Neural cell (in vitro differentiated cells): ENCODE data around the gene GSE1. TPM values are rescaled to one million over a fixed set of nuclear protein-coding genes. Genes with fewer than 3 reads are reported as not detected.

ENCODE experiments used
- H2AFZ ChIP-seq: fragments of 200-600, 300-800 bp; sonication (generic), shearing (Covaris generic); 2 replicates; pipeline ENCODE4 v1.6.0; 2014; ENCODE audit warnings: low read depth, mild to moderate bottlenecking, antibody characterized with exemption, low read length, moderate library complexity
- H3F3A ChIP-seq: fragments of 200-600 bp; shearing (Covaris generic); 2 replicates; pipeline ENCODE4 v1.6.1; 2016; ENCODE audit warnings: mild to moderate bottlenecking, moderate library complexity, mixed read lengths, antibody characterized with exemption, low read length; ENCODE audit not compliant: insufficient read depth, poor library complexity, severe bottlenecking
- H3K27ac ChIP-seq: fragments of 200-600, 300-800 bp; sonication (generic), shearing (Covaris generic); 2 replicates; pipeline ENCODE4 v1.5.1; 2014; ENCODE audit warnings: mild to moderate bottlenecking, low read length, moderate library complexity
- H3K27me3 ChIP-seq: fragments of 300-800, 200-600 bp; sonication (generic), shearing (Covaris generic); 2 replicates; pipeline ENCODE4 v1.6.0; 2014; ENCODE audit warnings: mild to moderate bottlenecking, low read depth, low read length, moderate library complexity; ENCODE audit not compliant: insufficient read depth
- H3K36me3 ChIP-seq: fragments of 300-800, 200-600 bp; sonication (generic), shearing (Covaris generic); 2 replicates; pipeline ENCODE4 v1.5.1; 2014; ENCODE audit warnings: mild to moderate bottlenecking, antibody characterized with exemption, low read length, moderate library complexity; ENCODE audit not compliant: insufficient read depth
- H3K4me2 ChIP-seq: fragments of 300-800, 200-600 bp; sonication (generic), shearing (Covaris generic); 2 replicates; pipeline ENCODE4 v1.6.0; 2014; ENCODE audit warnings: mild to moderate bottlenecking, low read length
- H3K4me3 ChIP-seq: fragments of 300-800, 200-600 bp; sonication (generic), shearing (Covaris generic); 2 replicates; pipeline ENCODE4 v1.5.1; 2014; ENCODE audit warnings: mild to moderate bottlenecking, low read length, moderate library complexity
- H3K79me2 ChIP-seq: fragments of 200-600 bp; shearing (Covaris generic); replicated peaks from 2 replicates; pipeline ENCODE4 v1.6.0; 2014; ENCODE audit warnings: mild to moderate bottlenecking, low read length, moderate library complexity; ENCODE audit not compliant: insufficient read depth
- H3K9ac ChIP-seq: fragments of 300-800, 200-600 bp; sonication (generic), shearing (Covaris generic); 2 replicates; pipeline ENCODE4 v1.6.1; 2016; ENCODE audit warnings: mild to moderate bottlenecking, low read length, mixed read lengths
- H3K9me2 ChIP-seq: fragments of 200-600 bp; shearing (Covaris generic); 2 replicates; pipeline ENCODE4 v1.6.1; 2016; ENCODE audit warnings: mild to moderate bottlenecking, low read length, mixed read lengths; ENCODE audit not compliant: insufficient read depth
- H3K9me3 ChIP-seq: fragments of 200-600, 300-800 bp; sonication (generic), shearing (Covaris generic); 2 replicates; pipeline ENCODE4 v1.6.1; 2016; ENCODE audit warnings: mild to moderate bottlenecking, mixed run types, low read length, moderate library complexity, mixed read lengths
- H4K20me1 ChIP-seq: fragments of 200-600 bp; shearing (Covaris generic); 2 replicates; pipeline ENCODE4 v1.6.1; 2016; ENCODE audit warnings: mild to moderate bottlenecking, mixed run types; ENCODE audit not compliant: insufficient read depth
- CTCF ChIP-seq: fragments of 450-650 bp; IDR thresholded peaks from 2 replicates; pipeline ENCODE4 v1.5.1; 2014; ENCODE audit warnings: antibody characterized with exemption, mild to moderate bottlenecking, moderate library complexity; ENCODE audit not compliant: poor library complexity, severe bottlenecking
- EP300 ChIP-seq: fragments of 450-650 bp; conservative IDR thresholded peaks from 2 replicates; pipeline ENCODE4 v1.6.1; 2014; ENCODE audit warnings: antibody characterized with exemption, mild to moderate bottlenecking, moderate library complexity; ENCODE audit not compliant: poor library complexity, severe bottlenecking
- EZH2 ChIP-seq: fragments of 200-600, 300-800 bp; shearing (Covaris generic), sonication (generic); IDR thresholded peaks from 2 replicates; pipeline ENCODE4 v1.6.1; 2014; ENCODE audit warnings: antibody characterized with exemption, low read length, borderline replicate concordance, mild to moderate bottlenecking; ENCODE audit not compliant: insufficient read depth, poor library complexity, severe bottlenecking
- MXI1 ChIP-seq: fragments of 450-650 bp; conservative IDR thresholded peaks from 2 replicates; pipeline ENCODE4 v1.6.1; 2014; ENCODE audit warnings: antibody characterized with exemption, mild to moderate bottlenecking; ENCODE audit not compliant: poor library complexity, severe bottlenecking
- POLR2AphosphoS5 ChIP-seq: IDR thresholded peaks from 2 replicates; pipeline ENCODE4 v1.6.1; 2012
- RAD21 ChIP-seq: fragments of 450-650 bp; conservative IDR thresholded peaks from 2 replicates; pipeline ENCODE4 v1.6.1; 2014; ENCODE audit warnings: antibody characterized with exemption, mild to moderate bottlenecking, moderate library complexity
- REST ChIP-seq: IDR thresholded peaks from 2 replicates; pipeline ENCODE4 v1.6.1; 2012; ENCODE audit warnings: borderline replicate concordance
- SMC3 ChIP-seq: fragments of 450-650 bp; conservative IDR thresholded peaks from 2 replicates; pipeline ENCODE4 v1.6.1; 2014; ENCODE audit warnings: antibody characterized with exemption, mild to moderate bottlenecking, moderate library complexity; ENCODE audit not compliant: poor library complexity
- TAF1 ChIP-seq: IDR thresholded peaks from 2 replicates; pipeline ENCODE4 v1.6.1; 2012; ENCODE audit warnings: low read depth
- polyA plus RNA-seq: library from polyadenylated mRNA; depleted of rRNA; stranded (reverse); fragments of >200 nt; gene quantifications from 2 replicates; pipeline ENCODE4 v1.2.3, GENCODE V29; 2014

GSE1 gene
- polyA plus RNA-seq, 1 donor from 2014 or later: 35.6 TPM

- Histone ChIP-seq H3K36me3 (no peaks in the 10 kb centered on the region), H3K4me2 (no peak overlapping the region), H3K4me3 (no peak overlapping the region), H3K27me3 (no peaks in the 10 kb centered on the region), H3K27ac (no peak overlapping the region), H3K9ac (no peak overlapping the region), H3F3A (peaks cover 4% of the 10 kb centered on the region), H3K9me3 (no peaks in the 10 kb centered on the region), H3K9me2 (no peaks in the 10 kb centered on the region), H2AFZ (no peak overlapping the region), H3K79me2 (peaks cover 90% of the 10 kb centered on the region), H4K20me1 (no peaks in the 10 kb centered on the region)
- TF ChIP-seq TAF1 (no peak), EZH2 (no peak), RAD21 (no peak), EP300 (no peak), POLR2AphosphoS5 (no peak), CTCF (no peak), REST (no peak), MXI1 (no peak), SMC3 (no peak)
These were observed 23.2 kb upstream of the GSE1 start for GRCh38 chr16:85589688-85590505.

GRCh38 chr16:85590506-85590832 is 22.7 kb upstream of the GSE1 start:
- Histone ChIP-seq H3K4me3 (no peak overlapping the region), H3K27ac (no peak overlapping the region), H3K9me3 (no peaks in the 10 kb centered on the region), H3K79me2 (peaks cover 90% of the 10 kb centered on the region), H3K36me3 (no peaks in the 10 kb centered on the region), H3K9ac (no peak overlapping the region), H4K20me1 (no peaks in the 10 kb centered on the region), H2AFZ (no peak overlapping the region), H3K4me2 (no peak overlapping the region), H3K9me2 (no peaks in the 10 kb centered on the region), H3K27me3 (no peaks in the 10 kb centered on the region), H3F3A (peaks cover 4% of the 10 kb centered on the region)
- TF ChIP-seq POLR2AphosphoS5: no peak

- no peak overlapping the region for H3K4me2 ChIP-seq
- peaks cover 85% of the 10 kb centered on the region for H3K79me2 ChIP-seq
- no peak overlapping the region for H3K4me3 ChIP-seq
- no peaks in the 10 kb centered on the region for H3K27me3 ChIP-seq
- H4K20me1 ChIP-seq: no peaks in the 10 kb centered on the region
- no peak overlapping the region for H3K9ac ChIP-seq
- TF ChIP-seq EP300 (no peak), SMC3 (no peak), RAD21 (no peak), CTCF (no peak), EZH2 (no peak), POLR2AphosphoS5 (no peak), TAF1 (no peak), MXI1 (no peak), REST (no peak)
- H3K9me3 ChIP-seq: no peaks in the 10 kb centered on the region
- no peaks in the 10 kb centered on the region for H3K9me2 ChIP-seq
- no peak overlapping the region for H3K27ac ChIP-seq
- H3K36me3 ChIP-seq: no peaks in the 10 kb centered on the region
- H2AFZ ChIP-seq: no peak overlapping the region
- peaks cover 4% of the 10 kb centered on the region for H3F3A ChIP-seq
These were observed 21.7 kb upstream of the GSE1 start for GRCh38 chr16:85591381-85591780.
